ENCODE data around the gene TFCP2.

- no peak for TF ChIP-seq CTCF (IDR thresholded peaks at IDR 0.05)
- no peak for TF ChIP-seq POLR2A (IDR thresholded peaks at IDR 0.05)
These were observed 54.2 kb downstream of the TFCP2 start for GRCh38 chr12:51118706-51119105.
